Stimulated activated CD8-positive, alpha-beta memory T cell treated with anti-CD3 and anti-CD28 coated beads, Interleukin-15, amount 100 ng/mL, for 4 hours (primary cell): ENCODE measurements around the gene GGNBP2.
"Not testable (repeated sequence)": the region's sequence is repeated elsewhere in the genome, so short reads cannot be mapped to it uniquely, and the experiment has no call there.

Experiments
- DNase-seq, 2 donors: peaks; one replicate each; pipeline ENCODE4 v3.0.0-alpha.2; 2020; ENCODE audit warnings: low read depth in 2 of 2

GGNBP2 gene

GRCh38 chr17:36602030-36602748 is 57.5 kb downstream of the GGNBP2 start:
- DNase-seq: no peak

GRCh38 chr17:36602924-36603384 is 58.2 kb downstream of the GGNBP2 start:
- peak in 1 of 2 donors; percentile 59 for DNase-seq

GRCh38 chr17:36605028-36605427 is 60.3 kb downstream of the GGNBP2 start:
- not testable (repeated sequence) for DNase-seq

GRCh38 chr17:36608280-36608679 is 63.6 kb downstream of the GGNBP2 start:
- no peak for DNase-seq

GRCh38 chr17:36608794-36609497 is 64.2 kb downstream of the GGNBP2 start:
- DNase-seq: no peak

- DNase-seq: no peak
Measured at GRCh38 chr17:36609498-36609862, 64.8 kb downstream of the GGNBP2 start.

- no peak for DNase-seq
Measured at GRCh38 chr17:36610474-36610873, 65.8 kb downstream of the GGNBP2 start.

GRCh38 chr17:36611345-36612072 is 66.8 kb downstream of the GGNBP2 start:
- DNase-seq: no peak

- no peak for DNase-seq
Measured at GRCh38 chr17:36612323-36612722, 67.6 kb downstream of the GGNBP2 start.

GRCh38 chr17:36613155-36613554 is 68.4 kb downstream of the GGNBP2 start:
- DNase-seq: no peak

GRCh38 chr17:36614081-36614480 is 69.4 kb downstream of the GGNBP2 start:
- no peak for DNase-seq

- no peak for DNase-seq
Measured at GRCh38 chr17:36614933-36615332, 70.2 kb downstream of the GGNBP2 start.

- no peak for DNase-seq
Measured at GRCh38 chr17:36616061-36617029, 71.6 kb downstream of the GGNBP2 start.

GRCh38 chr17:36617773-36618172 is 73.1 kb downstream of the GGNBP2 start:
- no peak for DNase-seq

- DNase-seq: no peak
Measured at GRCh38 chr17:36623281-36623680, 78.6 kb downstream of the GGNBP2 start.

- no peak for DNase-seq
Measured at GRCh38 chr17:36625188-36625587, 80.5 kb downstream of the GGNBP2 start.

GRCh38 chr17:36627101-36627500 is 82.4 kb downstream of the GGNBP2 start:
- no peak for DNase-seq

GRCh38 chr17:36628576-36628975 is 83.9 kb downstream of the GGNBP2 start:
- no peak for DNase-seq

- DNase-seq: peak; percentile 38 to 41
Measured at GRCh38 chr17:36629252-36629847, 84.6 kb downstream of the GGNBP2 start.

- DNase-seq: no peak
Measured at GRCh38 chr17:36629970-36630502, 85.3 kb downstream of the GGNBP2 start.

- DNase-seq: no peak
Measured at GRCh38 chr17:36631022-36631421, 86.3 kb downstream of the GGNBP2 start.
